Measurements from ENCODE around the gene CAMSAP1.

DNA sequence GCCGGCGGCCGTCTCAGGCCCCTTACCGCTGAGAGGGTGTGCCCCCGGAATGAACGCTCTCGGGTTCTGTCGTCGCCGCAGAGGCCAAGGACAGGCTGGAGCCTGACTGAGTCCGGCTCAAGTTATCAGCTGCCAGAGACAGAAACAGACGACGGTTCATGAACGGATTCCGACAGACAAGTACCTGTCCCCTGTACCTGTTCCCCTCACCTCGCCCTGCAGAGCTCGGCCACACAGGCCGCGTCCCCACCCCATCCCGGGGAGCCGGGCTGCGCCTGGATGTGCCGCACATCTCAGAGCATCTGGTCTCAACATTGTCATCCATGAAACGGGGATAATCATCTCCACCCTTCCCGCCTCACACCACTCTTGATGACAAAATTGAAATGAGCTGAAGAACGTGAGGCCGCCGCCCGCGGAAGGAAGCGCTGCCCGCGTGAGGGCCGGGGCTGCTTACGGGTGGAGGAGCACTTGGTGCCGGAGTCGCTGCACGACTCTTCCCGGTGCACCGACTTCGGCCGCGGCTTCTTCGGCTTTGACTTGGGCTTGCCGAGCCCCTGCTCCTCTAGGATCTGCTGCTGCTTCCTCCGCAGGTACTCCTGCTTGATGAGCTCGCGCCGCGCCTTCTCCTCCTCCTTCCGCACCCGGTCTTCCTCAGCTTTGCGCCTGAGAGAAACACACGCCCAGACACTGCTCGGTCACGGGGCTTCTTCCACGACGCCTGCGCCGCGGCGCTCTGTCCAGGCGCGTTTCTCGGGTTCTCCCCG, 89.2 kb downstream of the CAMSAP1 start:
- TF ChIP-seq, protein P1, sequence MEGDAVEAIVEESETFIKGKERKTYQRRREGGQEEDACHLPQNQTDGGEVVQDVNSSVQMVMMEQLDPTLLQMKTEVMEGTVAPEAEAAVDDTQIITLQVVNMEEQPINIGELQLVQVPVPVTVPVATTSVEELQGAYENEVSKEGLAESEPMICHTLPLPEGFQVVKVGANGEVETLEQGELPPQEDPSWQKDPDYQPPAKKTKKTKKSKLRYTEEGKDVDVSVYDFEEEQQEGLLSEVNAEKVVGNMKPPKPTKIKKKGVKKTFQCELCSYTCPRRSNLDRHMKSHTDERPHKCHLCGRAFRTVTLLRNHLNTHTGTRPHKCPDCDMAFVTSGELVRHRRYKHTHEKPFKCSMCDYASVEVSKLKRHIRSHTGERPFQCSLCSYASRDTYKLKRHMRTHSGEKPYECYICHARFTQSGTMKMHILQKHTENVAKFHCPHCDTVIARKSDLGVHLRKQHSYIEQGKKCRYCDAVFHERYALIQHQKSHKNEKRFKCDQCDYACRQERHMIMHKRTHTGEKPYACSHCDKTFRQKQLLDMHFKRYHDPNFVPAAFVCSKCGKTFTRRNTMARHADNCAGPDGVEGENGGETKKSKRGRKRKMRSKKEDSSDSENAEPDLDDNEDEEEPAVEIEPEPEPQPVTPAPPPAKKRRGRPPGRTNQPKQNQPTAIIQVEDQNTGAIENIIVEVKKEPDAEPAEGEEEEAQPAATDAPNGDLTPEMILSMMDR (IDR thresholded peaks at IDR 0.05), result no peak
- TF ChIP-seq EZH2 (IDR thresholded peaks at IDR 0.05; ENCODE audit: borderline replicate concordance, insufficient read depth, low read depth, low read length, poor library complexity, severe bottlenecking), result no peak
